Ascending aorta (tissue), 2 donors: ENCODE data around the gene KCNMA1. TPM values are rescaled to one million over a fixed set of nuclear protein-coding genes. Genes with fewer than 3 reads are reported as not detected.

Experiments
- DNase-seq, 2 donors: peaks; one replicate each; pipeline ENCODE4 v3.0.0-alpha.2; 2019; ENCODE audit warnings: low spot score in 2 of 2
- H3K27ac ChIP-seq, 2 donors: fragments of 200-600 bp; sonication (generic); one replicate each; pipeline ENCODE4 v1.5.1; 2016 to 2017; ENCODE audit warnings: mild to moderate bottlenecking in 1 of 2
- H3K27me3 ChIP-seq: fragments of 200-600 bp; sonication (generic); one replicate; pipeline ENCODE4 v1.5.1; 2017
- H3K36me3 ChIP-seq, 2 donors: fragments of 200-600 bp; sonication (generic); one replicate each; pipeline ENCODE4 v1.5.1; 2016
- H3K4me1 ChIP-seq, 2 donors: fragments of 200-600 bp; sonication (generic); one replicate each; pipeline ENCODE4 v1.5.1; 2016 to 2017; ENCODE audit warnings: mild to moderate bottlenecking in 1 of 2
- H3K4me3 ChIP-seq, 2 donors: fragments of 200-600 bp; sonication (generic); one replicate each; pipeline ENCODE4 v1.5.1; 2016 to 2017; ENCODE audit warnings: mild to moderate bottlenecking in 1 of 2
- H3K9me3 ChIP-seq, 2 donors: fragments of 200-600 bp; sonication (generic); one replicate each; pipeline ENCODE4 v1.5.1; 2016
- CTCF ChIP-seq, 3 experiments: fragments of 200-600 bp in 2 of 3; fragments of 450-650 bp in 1 of 3; sonication (generic) in 2 of 3; IDR thresholded peaks; one replicate each; pipeline ENCODE4 v1.5.1; 2016 to 2019; ENCODE audit warnings: antibody characterized with exemption in 3 of 3, mild to moderate bottlenecking in 1 of 3, moderate library complexity in 1 of 3
- intact Hi-C: fragments of 100-400 bp; cut with DNase I; formaldehyde crosslinking; loops from one replicate; pipeline ENCODE4 v1.15.1; 2023
- total RNA-seq: library from RNA; depleted of rRNA; stranded (reverse); fragments of >200 nt; gene quantifications from one replicate; pipeline ENCODE4 v1.1.0, GENCODE V29; 2016

KCNMA1 gene
- total RNA-seq, 1 donor from 2014 or later: 28.6 TPM

GRCh38 chr10:77230194-77230593 is 407.4 kb downstream of the KCNMA1 start:
- intact Hi-C loops: no loop called here
- no peak for DNase-seq
- no peaks in the 10 kb centered on the region for H3K36me3 ChIP-seq
- no peak overlapping the region for H3K4me3 ChIP-seq
- H3K27me3 ChIP-seq: no peaks in the 10 kb centered on the region
- H3K4me1 ChIP-seq: peaks cover 0 to 20% of the 10 kb centered on the region in 2 donors
- no peak for TF ChIP-seq CTCF (IDR thresholded peaks at IDR 0.05)
- H3K27ac ChIP-seq: peak overlapping the region in 1 of 2 donors; percentile 37
- H3K9me3 ChIP-seq: no peaks in the 10 kb centered on the region

GRCh38 chr10:77229704-77230103 is 407.9 kb downstream of the KCNMA1 start:
- intact Hi-C loops: no loop called here
- H3K36me3 ChIP-seq: no peaks in the 10 kb centered on the region
- H3K27ac ChIP-seq: no peak overlapping the region
- no peak overlapping the region for H3K4me3 ChIP-seq
- DNase-seq: no peak
- peaks cover 0 to 16% of the 10 kb centered on the region in 2 donors for H3K4me1 ChIP-seq
- TF ChIP-seq CTCF (IDR thresholded peaks at IDR 0.05): no peak
- no peaks in the 10 kb centered on the region for H3K27me3 ChIP-seq
- no peaks in the 10 kb centered on the region for H3K9me3 ChIP-seq

GRCh38 chr10:77228559-77228958 is 409.0 kb downstream of the KCNMA1 start:
- intact Hi-C loops: no loop called here
- no peak overlapping the region for H3K27ac ChIP-seq
- TF ChIP-seq CTCF (IDR thresholded peaks at IDR 0.05): no peak

GRCh38 chr10:77226853-77227565 is 410.6 kb downstream of the KCNMA1 start:
- TF ChIP-seq CTCF (IDR thresholded peaks at IDR 0.05): no peak
- H3K4me3 ChIP-seq: no peak overlapping the region

More at GRCh38 chr10:77228559-77228958, 409.0 kb downstream of the KCNMA1 start:
- DNase-seq: no peak
- Histone ChIP-seq H3K9me3 (no peaks in the 10 kb centered on the region), H3K4me1 (peaks cover 0 to 18% of the 10 kb centered on the region in 2 donors), H3K27me3 (no peaks in the 10 kb centered on the region), H3K4me3 (no peak overlapping the region), H3K36me3 (no peaks in the 10 kb centered on the region)

GRCh38 chr10:77226452-77226851 is 411.2 kb downstream of the KCNMA1 start:
- no peak overlapping the region for H3K27ac ChIP-seq
- H3K9me3 ChIP-seq: no peaks in the 10 kb centered on the region
- H3K4me3 ChIP-seq: no peak overlapping the region
- no peak for TF ChIP-seq CTCF (IDR thresholded peaks at IDR 0.05)
- DNase-seq: no peak
- intact Hi-C loops: no loop called here
- H3K36me3 ChIP-seq: no peaks in the 10 kb centered on the region
- H3K4me1 ChIP-seq: peaks cover 0 to 18% of the 10 kb centered on the region in 2 donors
- no peaks in the 10 kb centered on the region for H3K27me3 ChIP-seq

More at GRCh38 chr10:77226853-77227565, 410.6 kb downstream of the KCNMA1 start:
- intact Hi-C loops: no loop called here
- Histone ChIP-seq H3K27ac (no peak overlapping the region), H3K36me3 (no peaks in the 10 kb centered on the region), H3K9me3 (no peaks in the 10 kb centered on the region), H3K4me1 (peaks cover 0 to 18% of the 10 kb centered on the region in 2 donors), H3K27me3 (no peaks in the 10 kb centered on the region)
- DNase-seq: no peak
